HEK293 (cell line): ENCODE measurements around the gene ROBO1.

Experiments used
- CTCF ChIA-PET: fragments of 350-600 bp; formaldehyde crosslinking; extraction: SDS; loops from one replicate; lab custom pipeline; 2021; ENCODE audit warnings: antibody characterized with exemption; lab: Yijun Ruan, JAX
- POLR2A ChIA-PET: fragments of 300-600 bp; formaldehyde crosslinking; extraction: SDS; loops from one replicate; lab custom pipeline; 2020; ENCODE audit warnings: antibody characterized with exemption, inconsistent platforms; lab: Yijun Ruan, JAX
- H3K27ac ChIP-seq: fragments of 200-500 bp; sonication (Bioruptor generic); 2 replicates; pipeline ENCODE4 v1.5.1; 2014; ENCODE audit warnings: low read depth, low read length, control low read depth, inconsistent platforms; ENCODE audit errors: extremely low read depth
- H3K36me3 ChIP-seq, 2 experiments: fragments of 200-500 bp in 1 of 2; sonication (Bioruptor generic) in 1 of 2; 1 replicate in 1 of 2; 2 replicates in 1 of 2; pipeline ENCODE4 v1.5.1; 2014 to 2017; ENCODE audit warnings: inconsistent platforms in 2 of 2, low read length in 2 of 2; ENCODE audit not compliant: control insufficient read depth in 2 of 2, insufficient read depth in 1 of 2
- H3K4me1 ChIP-seq: fragments of 200-500 bp; sonication (Bioruptor generic); 2 replicates; pipeline ENCODE4 v1.5.1; 2014; ENCODE audit warnings: mild to moderate bottlenecking, low read length, inconsistent platforms; ENCODE audit not compliant: control insufficient read depth, insufficient read depth
- H3K4me3 ChIP-seq: 2 replicates; pipeline ENCODE4 v1.5.1; 2011; ENCODE audit warnings: low read depth, mild to moderate bottlenecking, control low read depth, low read length, moderate library complexity
- H3K9me3 ChIP-seq: fragments of 200-500 bp; sonication (Bioruptor generic); 2 replicates; pipeline ENCODE4 v1.5.1; 2014; ENCODE audit warnings: low read depth, low read length, inconsistent platforms; ENCODE audit not compliant: control insufficient read depth, insufficient read depth
- BCL11A ChIP-seq: fragments of 450-650 bp; formaldehyde crosslinking; IDR thresholded peaks from 2 replicates; pipeline ENCODE4 v1.5.1; 2016; ENCODE audit warnings: low read depth, missing biosample characterization, missing genetic modification characterization
- MEIS1 ChIP-seq: sonication (generic); formaldehyde crosslinking; IDR thresholded peaks from 2 replicates; pipeline ENCODE4 v1.8.1; 2022; ENCODE audit warnings: missing genetic modification reagents, mild to moderate bottlenecking, borderline replicate concordance
- SCRT1 ChIP-seq: fragments of 450-650 bp; formaldehyde crosslinking; IDR thresholded peaks from 2 replicates; pipeline ENCODE4 v1.5.1; 2016; ENCODE audit warnings: missing biosample characterization, missing genetic modification characterization, borderline replicate concordance
- ZBTB20 ChIP-seq: fragments of 450-650 bp; formaldehyde crosslinking; IDR thresholded peaks from 2 replicates; pipeline ENCODE4 v1.5.1; 2016; ENCODE audit warnings: missing biosample characterization, missing genetic modification characterization
- ZBTB8A ChIP-seq: fragments of 450-650 bp; formaldehyde crosslinking; IDR thresholded peaks from 2 replicates; pipeline ENCODE4 v1.5.1; 2016; ENCODE audit warnings: missing biosample characterization, missing genetic modification characterization
- ZEB2 ChIP-seq: fragments of 450-650 bp; formaldehyde crosslinking; IDR thresholded peaks from 2 replicates; pipeline ENCODE4 v1.5.1; 2016; ENCODE audit warnings: missing biosample characterization, missing genetic modification characterization
- ZNF132 ChIP-seq: fragments of 450-650 bp; formaldehyde crosslinking; IDR thresholded peaks from 2 replicates; pipeline ENCODE4 v1.5.1; 2017; ENCODE audit warnings: missing biosample characterization, missing genetic modification characterization, borderline replicate concordance
- ZNF221 ChIP-seq: fragments of 450-650 bp; formaldehyde crosslinking; IDR thresholded peaks from 2 replicates; pipeline ENCODE4 v1.5.1; 2017; ENCODE audit warnings: missing biosample characterization, missing genetic modification characterization, borderline replicate concordance
- ZNF311 ChIP-seq: fragments of 450-650 bp; formaldehyde crosslinking; IDR thresholded peaks from 2 replicates; pipeline ENCODE4 v1.5.1; 2017; ENCODE audit warnings: missing biosample characterization, missing genetic modification characterization, borderline replicate concordance
- ZNF426 ChIP-seq: fragments of 450-650 bp; formaldehyde crosslinking; IDR thresholded peaks from 2 replicates; pipeline ENCODE4 v1.5.1; 2017; ENCODE audit warnings: missing biosample characterization, missing genetic modification characterization, mild to moderate bottlenecking, inconsistent platforms, moderate library complexity
- ZNF48 ChIP-seq: fragments of 450-650 bp; formaldehyde crosslinking; IDR thresholded peaks from 2 replicates; pipeline ENCODE4 v1.5.1; 2016; ENCODE audit warnings: missing biosample characterization, missing genetic modification characterization
- TF ChIP-seq, protein P1 (sequence below): fragments of 450-650 bp; formaldehyde crosslinking; IDR thresholded peaks from 2 replicates; pipeline ENCODE4 v1.5.1; 2016; ENCODE audit warnings: missing biosample characterization, missing genetic modification characterization
- TF ChIP-seq, protein P2 (sequence below): fragments of 450-650 bp; IDR thresholded peaks from 2 replicates; pipeline ENCODE4 v1.5.1; 2018; ENCODE audit warnings: missing biosample characterization, missing genetic modification characterization
- TF ChIP-seq, protein P3 (sequence below): fragments of 450-650 bp; formaldehyde crosslinking; IDR thresholded peaks from 2 replicates; pipeline ENCODE4 v1.5.1; 2016; ENCODE audit warnings: missing biosample characterization, missing genetic modification characterization
- TF ChIP-seq, protein P4 (sequence below): fragments of 450-650 bp; formaldehyde crosslinking; IDR thresholded peaks from 2 replicates; pipeline ENCODE4 v1.5.1; 2016; ENCODE audit warnings: missing biosample characterization, missing genetic modification characterization

ROBO1 gene

DNA sequence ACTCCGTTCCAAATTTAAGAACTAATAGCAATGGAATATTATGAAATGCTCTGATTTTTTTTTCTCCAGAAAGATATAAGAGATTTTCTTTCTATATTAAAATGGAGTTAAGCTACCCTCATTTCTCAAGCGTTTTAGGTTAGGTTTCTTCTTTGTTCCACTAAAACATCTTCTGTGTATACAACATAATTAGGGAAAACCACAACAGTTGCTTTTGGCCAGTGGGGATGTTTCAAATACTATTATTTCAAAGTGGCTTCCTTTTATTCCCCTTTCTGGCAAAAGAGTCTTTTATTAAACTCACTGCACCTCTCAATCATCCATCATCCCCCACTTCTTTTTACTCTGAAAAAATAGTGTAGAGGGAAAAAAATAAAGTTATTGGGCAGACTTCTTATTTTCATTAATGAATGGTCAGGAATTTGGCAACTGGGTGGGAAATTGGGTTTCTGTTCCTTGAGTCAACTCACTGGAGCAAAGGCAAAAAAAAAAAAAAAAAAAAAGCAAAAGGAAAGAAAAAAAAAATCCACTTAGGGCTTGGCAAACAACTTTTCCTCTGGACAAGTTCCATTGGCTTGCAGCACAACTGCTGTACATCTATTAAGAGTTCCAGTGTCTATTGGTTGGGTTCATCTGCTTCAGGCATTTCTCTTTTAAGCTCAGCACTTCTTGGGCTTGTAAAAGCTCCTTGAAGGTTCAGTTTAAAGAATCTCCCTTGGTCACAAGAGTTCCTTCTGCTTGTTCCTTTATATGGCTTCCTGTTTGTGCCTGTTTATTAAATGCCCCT lies 963.4 kb downstream of the ROBO1 start (continued):
- TF ChIP-seq, protein P1, sequence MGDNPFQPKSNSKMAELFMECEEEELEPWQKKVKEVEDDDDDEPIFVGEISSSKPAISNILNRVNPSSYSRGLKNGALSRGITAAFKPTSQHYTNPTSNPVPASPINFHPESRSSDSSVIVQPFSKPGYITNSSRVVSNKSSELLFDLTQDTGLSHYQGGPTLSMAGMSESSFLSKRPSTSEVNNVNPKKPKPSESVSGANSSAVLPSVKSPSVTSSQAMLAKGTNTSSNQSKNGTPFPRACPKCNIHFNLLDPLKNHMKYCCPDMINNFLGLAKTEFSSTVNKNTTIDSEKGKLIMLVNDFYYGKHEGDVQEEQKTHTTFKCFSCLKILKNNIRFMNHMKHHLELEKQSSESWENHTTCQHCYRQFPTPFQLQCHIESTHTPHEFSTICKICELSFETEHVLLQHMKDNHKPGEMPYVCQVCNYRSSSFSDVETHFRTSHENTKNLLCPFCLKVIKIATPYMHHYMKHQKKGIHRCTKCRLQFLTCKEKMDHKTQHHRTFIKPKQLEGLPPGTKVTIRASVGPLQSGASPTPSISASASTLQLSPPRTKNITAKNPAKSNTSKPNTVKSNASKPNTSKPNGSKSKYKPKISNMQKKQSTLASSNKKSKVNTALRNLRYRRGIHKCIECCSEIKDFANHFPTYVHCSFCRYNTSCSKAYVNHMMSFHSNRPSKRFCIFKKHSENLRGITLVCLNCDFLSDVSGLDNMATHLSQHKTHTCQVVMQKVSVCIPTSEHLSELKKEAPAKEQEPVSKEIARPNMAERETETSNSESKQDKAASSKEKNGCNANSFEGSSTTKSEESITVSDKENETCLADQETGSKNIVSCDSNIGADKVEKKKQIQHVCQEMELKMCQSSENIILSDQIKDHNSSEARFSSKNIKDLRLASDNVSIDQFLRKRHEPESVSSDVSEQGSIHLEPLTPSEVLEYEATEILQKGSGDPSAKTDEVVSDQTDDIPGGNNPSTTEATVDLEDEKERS (tag by site-specific recombination), result no peak
- TF ChIP-seq ZBTB20 (tag by site-specific recombination), result no peak
- TF ChIP-seq, all 188 proteins: peak for 0

DNA sequence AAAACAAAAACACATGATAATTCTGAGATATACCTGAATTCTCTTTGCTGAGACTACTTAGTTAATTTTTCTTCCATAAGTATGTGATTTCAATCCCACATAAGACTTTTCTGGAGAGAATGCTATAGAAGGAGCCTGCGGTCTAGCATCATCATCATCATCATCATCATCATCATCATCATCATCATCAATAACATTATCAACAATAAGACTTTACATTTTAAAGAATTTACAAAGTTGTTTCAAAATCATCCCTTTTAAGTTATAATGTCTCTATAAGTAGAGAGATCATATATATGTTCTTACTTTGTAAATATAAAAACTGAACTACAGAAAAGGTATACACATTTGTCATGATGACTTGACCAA lies 965.3 kb downstream of the ROBO1 start:
- Histone ChIP-seq H3K36me3 (no peaks in the 10 kb centered on the region), H3K27ac (no peak overlapping the region), H3K4me3 (no peak overlapping the region), H3K4me1 (no peaks in the 10 kb centered on the region; the same call in 1 of the 2 replicates), H3K9me3 (no peaks in the 10 kb centered on the region)
- POLR2A ChIA-PET, result no interaction called here
- TF ChIP-seq, protein P2, sequence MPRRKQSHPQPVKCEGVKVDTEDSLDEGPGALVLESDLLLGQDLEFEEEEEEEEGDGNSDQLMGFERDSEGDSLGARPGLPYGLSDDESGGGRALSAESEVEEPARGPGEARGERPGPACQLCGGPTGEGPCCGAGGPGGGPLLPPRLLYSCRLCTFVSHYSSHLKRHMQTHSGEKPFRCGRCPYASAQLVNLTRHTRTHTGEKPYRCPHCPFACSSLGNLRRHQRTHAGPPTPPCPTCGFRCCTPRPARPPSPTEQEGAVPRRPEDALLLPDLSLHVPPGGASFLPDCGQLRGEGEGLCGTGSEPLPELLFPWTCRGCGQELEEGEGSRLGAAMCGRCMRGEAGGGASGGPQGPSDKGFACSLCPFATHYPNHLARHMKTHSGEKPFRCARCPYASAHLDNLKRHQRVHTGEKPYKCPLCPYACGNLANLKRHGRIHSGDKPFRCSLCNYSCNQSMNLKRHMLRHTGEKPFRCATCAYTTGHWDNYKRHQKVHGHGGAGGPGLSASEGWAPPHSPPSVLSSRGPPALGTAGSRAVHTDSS (tag by site-specific recombination), result peak; percentile 90
- no peak for TF ChIP-seq ZNF311 (tag by site-specific recombination)
- CTCF ChIA-PET, result interaction anchor here (0.6 kb wide), 1 partner anchor 170 kb away, joined by 3 read pairs; no protein-coding TSS in a partner anchor

DNA sequence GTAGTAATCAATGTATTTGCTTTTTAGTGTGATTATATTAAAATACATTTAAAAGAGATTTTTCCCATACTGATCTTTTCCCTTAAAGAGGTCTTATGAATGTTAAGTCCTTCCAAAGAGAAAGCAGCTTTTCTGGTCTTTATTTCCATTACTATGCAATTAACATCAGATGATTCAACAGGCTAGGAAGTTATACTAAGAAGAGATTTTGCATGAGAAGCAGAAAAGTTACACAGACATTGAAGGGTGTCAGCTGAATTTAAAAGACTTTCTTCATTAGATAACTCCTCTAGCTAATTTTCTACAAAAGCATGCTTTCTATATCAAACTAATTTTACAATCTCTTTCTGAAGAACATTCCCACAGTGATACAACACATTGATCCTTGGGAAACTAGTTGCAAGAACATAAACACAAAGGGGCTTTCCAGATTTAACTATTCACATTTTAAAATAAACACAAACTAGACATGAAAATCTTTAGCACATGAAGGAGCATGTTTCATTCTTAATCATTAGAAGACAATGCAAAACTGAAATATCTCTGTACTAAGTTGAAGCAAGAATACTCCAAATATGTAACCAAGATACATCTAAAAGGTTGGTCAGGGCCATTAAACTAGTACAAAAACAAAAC lies 965.8 kb downstream of the ROBO1 start:
- no peak overlapping the region for H3K27ac ChIP-seq
- H3K4me3 ChIP-seq, result no peak overlapping the region
- CTCF ChIA-PET, result interaction anchor here (0.6 kb wide), 1 partner anchor 169 kb away, joined by 3 read pairs; no protein-coding TSS in a partner anchor
- no peak for TF ChIP-seq MEIS1 (CRISPR knock-in tag)
- TF ChIP-seq ZNF48 (tag by site-specific recombination), result no peak
- TF ChIP-seq, protein P3, sequence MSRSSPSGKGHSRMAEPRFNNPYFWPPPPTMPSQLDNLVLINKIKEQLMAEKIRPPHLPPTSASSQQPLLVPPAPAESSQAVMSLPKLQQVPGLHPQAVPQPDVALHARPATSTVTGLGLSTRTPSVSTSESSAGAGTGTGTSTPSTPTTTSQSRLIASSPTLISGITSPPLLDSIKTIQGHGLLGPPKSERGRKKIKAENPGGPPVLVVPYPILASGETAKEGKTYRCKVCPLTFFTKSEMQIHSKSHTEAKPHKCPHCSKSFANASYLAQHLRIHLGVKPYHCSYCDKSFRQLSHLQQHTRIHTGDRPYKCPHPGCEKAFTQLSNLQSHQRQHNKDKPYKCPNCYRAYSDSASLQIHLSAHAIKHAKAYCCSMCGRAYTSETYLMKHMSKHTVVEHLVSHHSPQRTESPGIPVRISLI, result no peak
- no peak for TF ChIP-seq ZBTB8A (tag by site-specific recombination)
- no peak for TF ChIP-seq BCL11A (tag by site-specific recombination)
- no peak for TF ChIP-seq ZNF426 (tag by site-specific recombination)
- TF ChIP-seq, protein P4, sequence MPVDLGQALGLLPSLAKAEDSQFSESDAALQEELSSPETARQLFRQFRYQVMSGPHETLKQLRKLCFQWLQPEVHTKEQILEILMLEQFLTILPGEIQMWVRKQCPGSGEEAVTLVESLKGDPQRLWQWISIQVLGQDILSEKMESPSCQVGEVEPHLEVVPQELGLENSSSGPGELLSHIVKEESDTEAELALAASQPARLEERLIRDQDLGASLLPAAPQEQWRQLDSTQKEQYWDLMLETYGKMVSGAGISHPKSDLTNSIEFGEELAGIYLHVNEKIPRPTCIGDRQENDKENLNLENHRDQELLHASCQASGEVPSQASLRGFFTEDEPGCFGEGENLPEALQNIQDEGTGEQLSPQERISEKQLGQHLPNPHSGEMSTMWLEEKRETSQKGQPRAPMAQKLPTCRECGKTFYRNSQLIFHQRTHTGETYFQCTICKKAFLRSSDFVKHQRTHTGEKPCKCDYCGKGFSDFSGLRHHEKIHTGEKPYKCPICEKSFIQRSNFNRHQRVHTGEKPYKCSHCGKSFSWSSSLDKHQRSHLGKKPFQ (tag by site-specific recombination), result no peak
- no peak for TF ChIP-seq ZNF132 (tag by site-specific recombination)
- no peak for TF ChIP-seq SCRT1 (tag by site-specific recombination)
- no peak for TF ChIP-seq ZEB2 (tag by site-specific recombination)
- no peak for TF ChIP-seq ZNF221
- POLR2A ChIA-PET, result no interaction called here
- H3K9me3 ChIP-seq, result no peaks in the 10 kb centered on the region
- H3K4me1 ChIP-seq, result no peaks in the 10 kb centered on the region; the same call in 1 of the 2 replicates
- no peaks in the 10 kb centered on the region for H3K36me3 ChIP-seq
